Sigmoid colon (tissue), 7 donors: ENCODE results near the gene RIOK1. TPM values are rescaled to one million over a fixed set of nuclear protein-coding genes. Genes with fewer than 3 reads are reported as not detected.
"Not testable (repeated sequence)": the region's sequence is repeated elsewhere in the genome, so short reads cannot be mapped to it uniquely, and the experiment has no call there.

Experiments
- DNase-seq: peaks from one replicate; pipeline ENCODE4 v3.0.0-alpha.2; 2019
- H3K27ac ChIP-seq, 4 donors: fragments of 200-600 bp; sonication (generic); one replicate each; pipeline ENCODE4 v1.5.1; 2016 to 2019; ENCODE audit warnings: mild to moderate bottlenecking in 1 of 4
- H3K27me3 ChIP-seq, 3 donors: fragments of 200-600 bp; sonication (generic); one replicate each; pipeline ENCODE4 v1.5.1; 2019; ENCODE audit warnings: mild to moderate bottlenecking in 1 of 3
- H3K36me3 ChIP-seq, 4 donors: fragments of 200-600 bp; sonication (generic); one replicate each; pipeline ENCODE4 v1.5.1; 2016 to 2019
- H3K4me1 ChIP-seq, 4 donors: fragments of 200-600 bp; sonication (generic); one replicate each; pipeline ENCODE4 v1.5.1; 2017 to 2019
- H3K4me3 ChIP-seq, 4 donors: fragments of 200-600 bp; sonication (generic); one replicate each; pipeline ENCODE4 v1.5.1; 2017 to 2019; ENCODE audit warnings: mild to moderate bottlenecking in 2 of 4, moderate library complexity in 1 of 4
- H3K9me3 ChIP-seq, 4 donors: fragments of 200-600 bp in 3 of 4; sonication (generic) in 3 of 4; one replicate each; pipeline versions ENCODE4 v1.5.1 to v1.6.1; 2013 to 2019
- EP300 ChIP-seq, 4 donors: sonication (generic); formaldehyde crosslinking; IDR thresholded peaks; one replicate each; pipeline ENCODE4 v1.6.1; 2017; ENCODE audit warnings: antibody characterized with exemption in 4 of 4
- POLR2A ChIP-seq, 2 donors: fragments of 450-650 bp; IDR thresholded peaks; one replicate each; pipeline ENCODE4 v1.6.1; 2016; ENCODE audit warnings: antibody characterized with exemption in 2 of 2, mild to moderate bottlenecking in 2 of 2, moderate library complexity in 2 of 2
- POLR2AphosphoS5 ChIP-seq, 4 donors: sonication (generic); formaldehyde crosslinking; IDR thresholded peaks; one replicate each; pipeline ENCODE4 v1.6.1; 2017; ENCODE audit warnings: antibody characterized with exemption in 4 of 4
- WGBS, 2 donors: extraction: QIAGEN DNeasy Blood & Tissue Kit; methylation state at CpG; one replicate each; pipeline ENCODE4 v1.1.7; 2013; 5-methylcytosine and 5-hydroxymethylcytosine counted together
- intact Hi-C: fragments of 100-400 bp; cut with DNase I; formaldehyde crosslinking; loops from one replicate; pipeline ENCODE4 v1.15.1; 2023
- polyA plus RNA-seq, 3 donors: library from polyadenylated mRNA; stranded (reverse); fragments of 200-250 nt; gene quantifications; one replicate each; pipeline ENCODE4 v1.2.3, GENCODE V29; 2013
- total RNA-seq, 4 donors: library from RNA; depleted of rRNA; stranded (reverse); fragments of >200 nt; gene quantifications; one replicate each; pipeline ENCODE4 v1.1.0, GENCODE V29; 2016
- TF ChIP-seq, protein P1 (sequence below), 4 experiments: fragments of 450-650 bp in 3 of 4; fragments of 200-600 bp in 1 of 4; IDR thresholded peaks; one replicate each; pipeline ENCODE4 v1.5.1; 2016 to 2019; ENCODE audit warnings: antibody characterized with exemption in 4 of 4, mild to moderate bottlenecking in 3 of 4, moderate library complexity in 2 of 4
- donor health status: healthy with polysubstance abuse.
- donor health status: Bipolar disorder and iron deficiency.
- donor health status: healthy.

The RIOK1 gene
- total RNA-seq (10 to 100 TPM; 14.7 to 16.9 (median 15.9) TPM), polyA plus RNA-seq (10 to 100 TPM; 10.2 to 16.0 (median 11.6) TPM)

DNA sequence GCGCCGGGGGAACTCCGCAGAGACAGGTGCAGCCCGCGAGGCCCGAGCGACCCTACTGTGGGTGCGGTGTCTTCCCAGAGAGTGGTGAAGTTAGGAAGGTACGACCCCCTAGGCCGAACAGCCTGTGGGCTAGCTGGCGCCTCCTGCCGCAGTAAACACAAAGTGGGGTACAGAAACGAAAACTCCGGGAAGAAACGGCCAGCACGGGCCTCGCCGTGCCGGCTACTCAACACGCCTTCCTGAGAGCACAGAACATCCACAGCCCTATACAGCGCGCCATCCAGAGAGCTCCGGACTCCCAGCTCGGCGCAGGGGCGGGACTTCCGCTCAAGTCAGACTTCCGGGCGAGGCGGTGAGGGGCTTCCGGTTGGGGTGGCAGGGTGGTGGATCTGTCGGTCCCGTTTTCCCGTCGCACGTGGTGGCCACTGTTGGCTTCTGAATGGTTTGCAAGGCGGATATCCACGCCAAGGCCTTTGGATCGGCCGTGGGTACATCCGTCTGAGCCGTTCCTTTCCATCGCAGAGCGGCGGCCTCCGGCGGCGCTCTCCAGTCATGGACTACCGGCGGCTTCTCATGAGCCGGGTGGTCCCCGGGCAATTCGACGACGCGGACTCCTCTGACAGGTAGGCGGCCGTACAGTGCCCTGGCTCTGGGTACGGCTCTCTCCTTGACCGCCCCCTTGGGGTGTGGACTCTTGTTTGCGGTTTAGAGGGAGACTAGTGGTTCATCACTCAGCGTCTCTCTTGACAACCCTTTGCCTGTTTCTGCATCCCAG lies at the start of gene RIOK1, which contains the start of gene CAGE1:
Gene RIOK1, plus strand, starts transcription at position 358 of the 775 bp plus-strand sequence. Its CDS starts 195 bp downstream, at position 553.
Gene CAGE1, minus strand, starts transcription at position 292 of the 775 bp plus-strand sequence. CDS start 2,569 bp downstream, outside the sequence.
- WGBS, 2 donors, result 0% methylated on average over 62 of the region's 62 CpGs
- Histone ChIP-seq H3K9me3 (no peaks in the 10 kb centered on the region), H3K27me3 (no peaks in the 10 kb centered on the region), H3K4me3 (peak within 1 kb of the TSS; percentile 50 to 77 (median 67)), H3K4me1 (peaks cover 0 to 29% (median 22%) of the 10 kb centered on the region in 4 donors), H3K27ac (peak within 1 kb of the TSS; percentile 87 to 93 (median 91)), H3K36me3 (peaks cover 0 to 22% (median 0%) of the 10 kb centered on the region in 4 donors)
- intact Hi-C loops, result loop anchor here (2.0 to 5.0 kb wide), 2 partner anchors 77 to 203 kb away; partner anchors contain the start of genes SNRNP48 and SSR1
- no peak for TF ChIP-seq EP300 (IDR thresholded peaks at IDR 0.05)
- peak; percentile 77 to 88 (median 88) for TF ChIP-seq POLR2AphosphoS5 (IDR thresholded peaks at IDR 0.05)
- peak; percentile 51 to 79 for TF ChIP-seq POLR2A (IDR thresholded peaks at IDR 0.05)
- TF ChIP-seq, protein P1, sequence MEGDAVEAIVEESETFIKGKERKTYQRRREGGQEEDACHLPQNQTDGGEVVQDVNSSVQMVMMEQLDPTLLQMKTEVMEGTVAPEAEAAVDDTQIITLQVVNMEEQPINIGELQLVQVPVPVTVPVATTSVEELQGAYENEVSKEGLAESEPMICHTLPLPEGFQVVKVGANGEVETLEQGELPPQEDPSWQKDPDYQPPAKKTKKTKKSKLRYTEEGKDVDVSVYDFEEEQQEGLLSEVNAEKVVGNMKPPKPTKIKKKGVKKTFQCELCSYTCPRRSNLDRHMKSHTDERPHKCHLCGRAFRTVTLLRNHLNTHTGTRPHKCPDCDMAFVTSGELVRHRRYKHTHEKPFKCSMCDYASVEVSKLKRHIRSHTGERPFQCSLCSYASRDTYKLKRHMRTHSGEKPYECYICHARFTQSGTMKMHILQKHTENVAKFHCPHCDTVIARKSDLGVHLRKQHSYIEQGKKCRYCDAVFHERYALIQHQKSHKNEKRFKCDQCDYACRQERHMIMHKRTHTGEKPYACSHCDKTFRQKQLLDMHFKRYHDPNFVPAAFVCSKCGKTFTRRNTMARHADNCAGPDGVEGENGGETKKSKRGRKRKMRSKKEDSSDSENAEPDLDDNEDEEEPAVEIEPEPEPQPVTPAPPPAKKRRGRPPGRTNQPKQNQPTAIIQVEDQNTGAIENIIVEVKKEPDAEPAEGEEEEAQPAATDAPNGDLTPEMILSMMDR (IDR thresholded peaks at IDR 0.05), result peak in 1 of 4 experiments; percentile 7
- DNase-seq, result peak; percentile 97

DNA sequence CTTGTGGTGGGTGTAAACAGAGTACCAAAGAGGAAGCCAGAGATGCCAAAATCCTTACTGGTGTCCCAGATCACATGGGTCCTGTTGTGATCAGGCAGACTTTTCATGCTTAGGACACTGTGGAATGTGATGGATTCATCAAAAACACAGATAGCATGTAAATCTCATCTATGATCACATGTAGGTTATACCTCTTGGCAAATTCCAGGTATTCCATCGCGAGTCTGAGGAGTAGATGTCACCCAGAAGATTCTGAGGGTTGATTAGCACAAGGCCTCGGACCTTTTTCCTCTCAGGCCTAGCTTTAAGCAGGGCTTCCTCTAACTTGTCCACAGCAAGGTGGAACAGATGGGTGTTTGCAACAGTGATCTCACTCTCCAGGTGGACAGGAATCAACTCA lies 48.3 kb upstream of the RIOK1 start:
- DNase-seq, result no peak
- Histone ChIP-seq H3K36me3 (no peaks in the 10 kb centered on the region), H3K4me3 (no peak overlapping the region), H3K9me3 (no peaks in the 10 kb centered on the region), H3K27ac (no peak overlapping the region), H3K4me1 (no peaks in the 10 kb centered on the region), H3K27me3 (no peaks in the 10 kb centered on the region)
- 95 to 96% methylated on average over 3 of the region's 3 CpGs for WGBS, 2 donors
- TF ChIP-seq POLR2A (IDR thresholded peaks at IDR 0.05) (no peak), POLR2AphosphoS5 (IDR thresholded peaks at IDR 0.05) (no peak), EP300 (IDR thresholded peaks at IDR 0.05) (no peak)
- TF ChIP-seq, protein P1 (IDR thresholded peaks at IDR 0.05), result no peak
- intact Hi-C loops, result no loop called here

DNA sequence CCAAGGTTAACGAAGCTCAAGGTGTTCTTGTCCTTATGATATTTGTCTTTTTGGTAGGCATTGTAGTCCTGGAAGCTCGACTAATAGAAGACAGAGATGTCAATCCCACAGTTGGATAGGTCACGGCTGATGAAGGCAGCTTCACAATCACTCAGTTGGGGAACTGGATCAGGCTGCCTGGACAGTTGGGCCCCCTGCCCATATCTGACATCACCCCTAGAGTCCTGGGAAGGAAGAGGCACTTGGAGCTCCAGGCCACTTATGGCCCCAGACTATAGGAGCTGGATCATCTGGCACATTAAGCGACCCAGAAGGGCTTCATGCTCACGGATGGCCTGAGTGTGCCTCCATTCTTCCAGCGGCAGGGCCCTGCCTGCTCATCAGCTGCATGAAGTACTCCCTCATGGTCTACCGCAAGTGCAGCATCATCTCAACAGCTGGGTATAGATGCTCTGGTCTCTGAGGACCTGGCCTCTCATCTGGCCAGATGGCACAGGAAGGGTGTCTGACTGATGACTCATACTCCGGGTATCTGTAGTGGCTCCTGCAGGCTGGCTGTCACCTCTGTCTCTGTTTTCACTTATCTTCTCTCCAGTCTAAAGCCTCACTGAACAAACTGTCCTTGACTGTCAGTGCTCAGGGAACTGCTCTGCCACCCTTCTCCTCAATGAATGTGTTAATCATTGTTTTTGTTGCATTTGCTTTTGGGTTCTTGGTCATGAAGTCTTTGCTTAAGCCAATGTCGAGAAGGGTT lies 47.4 kb upstream of the RIOK1 start:
- Histone ChIP-seq H3K27me3 (no peaks in the 10 kb centered on the region), H3K4me3 (no peak overlapping the region), H3K9me3 (no peaks in the 10 kb centered on the region), H3K27ac (no peak overlapping the region), H3K4me1 (no peaks in the 10 kb centered on the region), H3K36me3 (no peaks in the 10 kb centered on the region)
- intact Hi-C loops, result no loop called here
- DNase-seq, result no peak
- WGBS, 2 donors, result 84% methylated on average over 9 of the region's 9 CpGs
- TF ChIP-seq POLR2AphosphoS5 (IDR thresholded peaks at IDR 0.05) (no peak), POLR2A (IDR thresholded peaks at IDR 0.05) (no peak)
- TF ChIP-seq, protein P1 (IDR thresholded peaks at IDR 0.05), result no peak

DNA sequence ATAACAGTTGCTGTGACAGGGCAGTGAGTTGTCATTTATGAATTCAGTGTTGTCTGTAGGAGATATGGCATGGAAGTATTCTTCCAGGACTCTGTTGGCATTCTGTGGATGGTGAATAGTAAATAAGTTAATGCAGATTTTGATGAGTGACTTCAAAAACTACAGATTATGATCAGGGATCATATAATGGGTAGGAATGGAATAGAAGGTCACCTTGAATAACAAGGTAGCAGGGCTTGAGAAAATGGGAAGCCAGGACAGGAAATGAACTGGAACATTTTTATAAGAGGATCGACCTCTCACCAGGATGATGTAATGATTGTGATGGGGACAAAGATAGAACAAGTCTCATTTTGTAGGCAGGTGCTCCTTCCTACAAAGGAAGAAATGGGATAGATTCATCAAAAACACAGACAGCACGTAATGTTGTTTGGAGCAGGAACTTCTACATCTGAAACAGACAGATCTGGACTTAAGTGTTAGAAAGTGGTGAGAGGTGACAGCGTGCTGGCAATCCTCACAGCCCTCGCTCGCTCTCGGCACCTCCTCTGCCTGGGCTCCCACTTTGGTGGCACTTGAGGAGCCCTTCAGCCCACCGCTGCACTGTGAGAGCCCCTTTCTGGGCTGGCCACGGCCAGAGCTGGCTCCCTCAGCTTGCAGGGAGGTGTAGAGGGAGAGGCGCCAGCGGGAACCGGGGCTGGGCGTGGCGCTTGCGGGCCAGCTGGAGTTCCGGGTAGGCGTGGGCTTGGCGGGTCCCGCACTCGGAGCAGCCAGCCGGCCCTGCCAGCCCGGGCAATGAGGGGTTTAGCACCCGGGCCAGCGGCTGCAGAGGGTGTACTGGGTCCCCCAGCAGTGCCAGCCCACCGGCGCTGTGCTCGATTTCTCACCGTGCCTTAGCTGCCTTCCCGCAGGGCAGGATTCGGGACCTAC lies 45.8 kb upstream of the RIOK1 start:
- Histone ChIP-seq H3K27me3 (no peaks in the 10 kb centered on the region), H3K36me3 (no peaks in the 10 kb centered on the region), H3K4me3 (no peak overlapping the region), H3K9me3 (no peaks in the 10 kb centered on the region), H3K27ac (no peak overlapping the region), H3K4me1 (no peaks in the 10 kb centered on the region)
- intact Hi-C loops, result no loop called here
- no peak for DNase-seq
- 88% methylated on average over 29 of the region's 29 CpGs for WGBS, 2 donors
- TF ChIP-seq POLR2A (IDR thresholded peaks at IDR 0.05), result no peak
- no peak for TF ChIP-seq EP300 (IDR thresholded peaks at IDR 0.05)
- TF ChIP-seq, protein P1 (IDR thresholded peaks at IDR 0.05), result no peak
- no peak for TF ChIP-seq POLR2AphosphoS5 (IDR thresholded peaks at IDR 0.05)

DNA sequence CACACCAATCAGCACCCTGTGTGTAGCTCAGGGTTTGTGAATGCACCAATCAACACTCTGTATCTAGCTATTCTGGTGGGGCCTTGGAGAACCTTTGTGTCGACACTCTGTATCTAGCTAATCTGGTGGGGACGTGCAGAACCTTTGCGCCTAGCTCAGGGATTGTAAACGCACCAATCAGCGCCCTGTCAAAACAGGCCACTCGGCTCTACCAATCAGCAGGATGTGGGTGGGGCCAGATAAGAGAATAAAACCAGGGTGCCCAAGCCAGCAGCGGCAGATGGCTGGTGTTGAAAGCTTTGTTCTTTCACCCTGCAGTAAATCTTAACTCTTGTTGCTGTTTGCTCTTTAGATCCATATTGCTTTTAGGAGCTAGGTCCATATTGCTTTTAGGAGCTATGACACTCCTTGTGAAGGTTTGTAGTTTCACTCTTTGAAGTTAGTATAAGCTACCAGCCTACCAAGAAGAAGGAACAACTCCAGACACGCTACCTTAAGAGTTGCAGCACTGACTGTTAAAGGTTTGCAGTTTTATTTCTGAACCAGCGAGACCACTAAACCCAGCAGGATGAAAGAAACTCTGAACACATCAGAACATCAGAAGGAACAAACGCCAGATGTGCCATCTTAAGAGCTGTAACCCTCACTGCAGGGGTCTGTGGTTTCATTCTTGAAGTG lies 44.7 kb upstream of the RIOK1 start:
- H3K27ac ChIP-seq, DNase-seq, intact Hi-C loops, H3K27me3 ChIP-seq, H3K4me3 ChIP-seq, H3K9me3 ChIP-seq, H3K4me1 ChIP-seq, H3K36me3 ChIP-seq: not testable (repeated sequence)
- WGBS, 2 donors, result 73 to 76% methylated on average over 10 of the region's 10 CpGs

DNA sequence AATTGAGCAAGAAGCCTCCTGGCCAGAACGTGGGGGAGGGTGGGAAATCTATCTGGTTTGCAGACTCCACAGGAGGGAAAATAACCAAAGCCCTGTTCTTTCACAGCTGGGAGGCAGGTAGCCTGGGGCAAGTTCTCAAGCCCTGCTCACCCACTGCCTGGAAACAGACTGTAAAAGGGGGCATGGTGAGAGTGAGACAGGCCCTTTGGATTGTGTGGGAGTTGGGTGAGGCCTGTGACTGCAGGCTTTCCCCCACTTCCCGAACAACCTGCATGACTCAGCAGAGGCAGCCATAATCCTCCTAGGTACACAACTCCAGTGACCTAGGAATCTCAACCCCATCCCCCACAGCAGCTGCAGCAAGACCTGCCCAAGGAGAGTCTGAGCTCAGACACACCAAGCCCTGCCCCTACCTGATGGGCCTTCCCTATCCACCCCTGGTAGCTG lies 42.0 kb upstream of the RIOK1 start:
- intact Hi-C loops, H3K9me3 ChIP-seq, H3K27ac ChIP-seq, H3K4me1 ChIP-seq, H3K4me3 ChIP-seq, DNase-seq, H3K27me3 ChIP-seq, H3K36me3 ChIP-seq: not testable (repeated sequence)
- WGBS, 2 donors, result 29 to 78% methylated on average over 2 of the region's 2 CpGs
